ENCODE data around the gene CLCF1.
A peak's percentile ranks its signal among the peaks of the same experiment; 100 is the strongest.

The CLCF1 gene

GRCh38 chr11:67356387-67356863 lies 17.0 kb downstream of the CLCF1 start:
- no peak for DNase-seq (ENCODE audit: low read depth in 2 of 2)

GRCh38 chr11:67355794-67356386 lies 17.5 kb downstream of the CLCF1 start:
- DNase-seq (ENCODE audit: low read depth in 2 of 2), result no peak

GRCh38 chr11:67355023-67355793 lies 18.2 kb downstream of the CLCF1 start:
- DNase-seq (ENCODE audit: low read depth in 2 of 2), result no peak

GRCh38 chr11:67354075-67355022 lies 19.0 kb downstream of the CLCF1 start:
- DNase-seq (ENCODE audit: low read depth in 2 of 2), result no peak

- DNase-seq (ENCODE audit: low read depth in 2 of 2), result peak; percentile 92 to 93
Observed at GRCh38 chr11:67353317-67354074, 19.9 kb downstream of the CLCF1 start, which contains the start of gene POLD4. TSS of gene POLD4 (minus strand) at chr11:67353546. CDS start at chr11:67353399, 147 bp downstream.

GRCh38 chr11:67352546-67353316 lies 20.7 kb downstream of the CLCF1 start:
- no peak for DNase-seq (ENCODE audit: low read depth in 2 of 2)

- DNase-seq (ENCODE audit: low read depth in 2 of 2), result no peak
Observed at GRCh38 chr11:67351275-67352005, 22.0 kb downstream of the CLCF1 start.

- no peak for DNase-seq (ENCODE audit: low read depth in 2 of 2)
Observed at GRCh38 chr11:67349928-67350465, 23.4 kb downstream of the CLCF1 start.

- DNase-seq (ENCODE audit: low read depth in 2 of 2), result no peak
Observed at GRCh38 chr11:67349457-67349856, 23.9 kb downstream of the CLCF1 start.

- DNase-seq (ENCODE audit: low read depth in 2 of 2), result no peak
Observed at GRCh38 chr11:67349036-67349435, 24.4 kb downstream of the CLCF1 start.

- no peak for DNase-seq (ENCODE audit: low read depth in 2 of 2)
Observed at GRCh38 chr11:67347964-67348749, 25.2 kb downstream of the CLCF1 start.

- no peak for DNase-seq (ENCODE audit: low read depth in 2 of 2)
Observed at GRCh38 chr11:67345920-67346819, 27.2 kb downstream of the CLCF1 start.

GRCh38 chr11:67345247-67345919 lies 28.0 kb downstream of the CLCF1 start:
- DNase-seq (ENCODE audit: low read depth in 2 of 2), result no peak

- DNase-seq (ENCODE audit: low read depth in 2 of 2), result no peak
Observed at GRCh38 chr11:67344264-67344663, 29.1 kb downstream of the CLCF1 start.

GRCh38 chr11:67337257-67337656 lies 36.1 kb downstream of the CLCF1 start:
- DNase-seq (ENCODE audit: low read depth in 2 of 2), result no peak

GRCh38 chr11:67332081-67332691 lies 41.2 kb downstream of the CLCF1 start:
- no peak for DNase-seq (ENCODE audit: low read depth in 2 of 2)

- DNase-seq (ENCODE audit: low read depth in 2 of 2), result no peak
Observed at GRCh38 chr11:67323526-67323925, 49.9 kb downstream of the CLCF1 start.
